Measurements from ENCODE around the gene DHDH.

The DHDH gene

GRCh38 chr19:48950830-48951519 lies 17.5 kb downstream of the DHDH start:
- no peak for DNase-seq (ENCODE audit: low read depth)

GRCh38 chr19:48953141-48953540 lies 19.6 kb downstream of the DHDH start:
- DNase-seq (ENCODE audit: low read depth), result no peak

GRCh38 chr19:48953990-48954594 lies 20.6 kb downstream of the DHDH start:
- DNase-seq (ENCODE audit: low read depth), result no peak

GRCh38 chr19:48954595-48955307 lies 21.3 kb downstream of the DHDH start, which contains the start of gene BAX:
TSS of gene BAX (plus strand) at chr19:48954875. CDS start at chr19:48954929, 54 bp downstream.
- DNase-seq (ENCODE audit: low read depth), result peak; percentile 95

- no peak for DNase-seq (ENCODE audit: low read depth)
Measured at GRCh38 chr19:48955308-48955958, 21.9 kb downstream of the DHDH start.

- no peak for DNase-seq (ENCODE audit: low read depth)
Measured at GRCh38 chr19:48958006-48958405, 24.5 kb downstream of the DHDH start.

GRCh38 chr19:48959341-48960239 lies 26.1 kb downstream of the DHDH start:
- no peak for DNase-seq (ENCODE audit: low read depth)

- no peak for DNase-seq (ENCODE audit: low read depth)
Measured at GRCh38 chr19:48961051-48961649, 27.7 kb downstream of the DHDH start.

- DNase-seq (ENCODE audit: low read depth), result no peak
Measured at GRCh38 chr19:48961673-48962028, 28.2 kb downstream of the DHDH start.

GRCh38 chr19:48962029-48962848 lies 28.7 kb downstream of the DHDH start:
- DNase-seq (ENCODE audit: low read depth), result peak; percentile 54

GRCh38 chr19:48962849-48963165 lies 29.3 kb downstream of the DHDH start:
- DNase-seq (ENCODE audit: low read depth), result no peak

- DNase-seq (ENCODE audit: low read depth), result peak; percentile 79
Measured at GRCh38 chr19:48963371-48964204, 30.1 kb downstream of the DHDH start.

- peak; percentile 77 for DNase-seq (ENCODE audit: low read depth)
Measured at GRCh38 chr19:48964205-48965039, 30.9 kb downstream of the DHDH start.

GRCh38 chr19:48965040-48965805 lies 31.7 kb downstream of the DHDH start, which contains the start of gene FTL:
TSS of gene FTL (plus strand) at chr19:48965309. CDS start at chr19:48965508, 199 bp downstream.
- peak; percentile 97 for DNase-seq (ENCODE audit: low read depth)

GRCh38 chr19:48965806-48966540 lies 32.5 kb downstream of the DHDH start:
- peak; percentile 83 for DNase-seq (ENCODE audit: low read depth)

- DNase-seq (ENCODE audit: low read depth), result no peak
Measured at GRCh38 chr19:48966541-48967345, 33.2 kb downstream of the DHDH start.
